Islet of Langerhans (tissue), 1 donor: ENCODE results near the gene TMEM127.
"Not testable (repeated sequence)": the region's sequence is repeated elsewhere in the genome, so short reads cannot be mapped to it uniquely, and the experiment has no call there.

ENCODE experiments used
- FAIRE-seq: peaks from one replicate; lab custom pipeline; 2011; peaks lifted over from hg19 to GRCh38; lab: Jason Lieb, UNC

TMEM127 gene, protein sequence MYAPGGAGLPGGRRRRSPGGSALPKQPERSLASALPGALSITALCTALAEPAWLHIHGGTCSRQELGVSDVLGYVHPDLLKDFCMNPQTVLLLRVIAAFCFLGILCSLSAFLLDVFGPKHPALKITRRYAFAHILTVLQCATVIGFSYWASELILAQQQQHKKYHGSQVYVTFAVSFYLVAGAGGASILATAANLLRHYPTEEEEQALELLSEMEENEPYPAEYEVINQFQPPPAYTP

GRCh38 chr2:96265840-96266679 lies at the start of gene TMEM127, which contains the start of gene CIAO1:
TSS of gene TMEM127 (minus strand) at chr2:96265997. CDS start at chr2:96265381, 616 bp downstream.
TSS of gene CIAO1 (plus strand) at chr2:96266225. CDS start at chr2:96266351, 126 bp downstream.
- no peak for FAIRE-seq

GRCh38 chr2:96315005-96315399 lies 49.2 kb upstream of the TMEM127 start:
- FAIRE-seq: no peak

DNA sequence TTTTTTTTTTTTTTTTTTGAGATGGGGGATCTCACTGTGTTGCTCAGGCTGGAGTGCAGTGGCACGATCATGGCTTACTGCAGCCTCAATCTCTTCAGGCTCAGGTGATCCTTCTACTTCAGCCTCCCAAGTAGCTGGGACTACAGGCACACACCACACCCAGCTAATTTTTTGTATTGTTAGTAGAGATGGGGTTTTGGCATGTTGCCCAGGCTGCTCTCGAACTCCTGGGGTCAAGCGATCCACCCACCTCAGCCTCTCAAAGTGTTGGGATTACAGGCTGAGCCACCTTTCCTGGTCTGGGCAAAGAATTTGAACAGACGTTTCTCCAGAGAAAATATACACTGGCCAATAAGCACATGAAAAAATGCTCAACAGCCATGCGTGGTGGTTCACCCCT lies 42.5 kb upstream of the TMEM127 start:
- no peak for FAIRE-seq

GRCh38 chr2:96306370-96306769 lies 40.6 kb upstream of the TMEM127 start:
- FAIRE-seq: no peak

GRCh38 chr2:96305979-96306308 lies 40.1 kb upstream of the TMEM127 start:
- no peak for FAIRE-seq

DNA sequence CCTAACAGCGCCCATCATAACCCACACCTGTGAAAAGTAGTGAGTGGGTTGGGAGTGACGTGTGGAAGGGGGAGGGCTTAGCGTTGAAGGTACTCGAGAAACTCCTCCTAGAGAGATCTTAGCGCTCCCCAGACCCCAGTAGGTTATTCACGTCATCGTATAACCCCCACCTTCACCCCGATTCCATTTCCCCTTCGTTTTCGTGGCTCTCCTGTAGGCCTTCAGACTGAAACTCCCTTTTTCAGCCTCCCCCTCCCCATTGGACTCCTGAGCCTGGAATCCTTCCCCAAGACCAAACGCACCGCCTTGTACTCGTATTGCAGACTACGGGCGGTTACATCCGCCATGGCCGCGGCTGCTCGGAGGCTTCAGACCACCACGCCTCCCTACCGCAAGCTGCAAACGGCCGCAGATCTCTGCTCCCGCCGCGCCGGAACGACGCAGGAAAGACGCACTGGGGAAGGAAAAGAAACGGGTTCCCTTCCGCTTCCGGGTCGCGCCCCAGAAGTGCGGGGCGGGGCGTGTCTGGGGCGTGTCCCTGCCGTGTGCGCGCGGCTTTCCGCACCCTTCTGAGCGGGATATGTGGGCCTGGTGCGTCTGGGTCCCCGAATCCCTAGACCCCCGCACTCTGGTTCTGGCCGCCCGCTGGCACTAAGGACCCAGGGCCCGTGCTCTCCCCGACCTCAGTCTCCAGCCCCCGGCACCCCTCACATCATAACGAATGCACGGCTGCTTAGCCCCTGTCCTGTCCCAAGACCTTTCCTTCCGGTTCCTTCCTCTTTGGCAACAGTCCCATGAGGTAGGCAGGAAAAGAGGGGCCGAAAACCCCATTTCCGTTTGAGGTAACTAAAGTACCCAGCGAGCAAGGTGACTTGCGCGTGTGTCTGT lies 39.5 kb upstream of the TMEM127 start, which contains the start of gene SNRNP200:
Gene SNRNP200, minus strand, starts transcription at position 456 of the 888 bp plus-strand sequence. Its CDS starts 109 bp downstream, at position 347.
- FAIRE-seq: no peak

DNA sequence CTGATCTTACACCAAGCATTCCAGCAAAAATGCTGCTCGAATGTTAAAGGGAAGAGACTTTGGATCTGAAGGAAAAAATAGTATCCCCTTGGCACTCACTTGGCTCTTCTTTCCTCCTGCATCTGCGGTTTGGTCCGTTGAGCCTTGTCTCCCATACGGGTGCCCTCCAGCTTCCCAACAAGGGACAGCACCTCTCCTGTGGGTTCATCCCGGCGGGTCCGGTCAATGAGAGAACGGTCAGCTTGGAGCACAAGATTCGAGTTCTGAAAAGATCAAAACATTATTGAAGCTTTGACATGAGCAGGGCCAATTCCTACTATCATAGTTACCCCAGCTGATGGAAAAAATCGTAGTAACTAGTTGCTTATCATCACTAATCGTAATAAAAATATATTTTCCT lies 38.8 kb upstream of the TMEM127 start:
- FAIRE-seq: no peak

DNA sequence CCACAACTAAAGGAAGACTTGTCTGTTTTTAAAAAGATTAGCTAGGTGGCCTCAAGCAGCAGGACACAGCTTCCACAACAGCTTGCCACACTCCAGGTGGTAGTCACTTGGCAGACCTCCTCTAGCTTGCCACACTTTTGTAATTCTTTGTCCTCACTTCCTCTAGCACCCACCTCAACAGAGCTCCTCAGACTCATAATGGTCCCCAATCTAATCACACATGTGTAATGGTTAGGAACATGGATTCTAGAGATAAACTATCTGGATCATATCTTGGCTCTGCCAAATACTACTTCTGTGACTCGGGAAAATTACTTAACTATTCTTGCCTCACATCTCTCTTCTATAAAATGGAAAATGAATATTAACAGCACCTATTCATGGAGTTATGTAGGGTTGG lies 36.1 kb upstream of the TMEM127 start:
- FAIRE-seq: no peak

- FAIRE-seq: no peak
These were observed 31.1 kb upstream of the TMEM127 start for GRCh38 chr2:96296925-96297324.

DNA sequence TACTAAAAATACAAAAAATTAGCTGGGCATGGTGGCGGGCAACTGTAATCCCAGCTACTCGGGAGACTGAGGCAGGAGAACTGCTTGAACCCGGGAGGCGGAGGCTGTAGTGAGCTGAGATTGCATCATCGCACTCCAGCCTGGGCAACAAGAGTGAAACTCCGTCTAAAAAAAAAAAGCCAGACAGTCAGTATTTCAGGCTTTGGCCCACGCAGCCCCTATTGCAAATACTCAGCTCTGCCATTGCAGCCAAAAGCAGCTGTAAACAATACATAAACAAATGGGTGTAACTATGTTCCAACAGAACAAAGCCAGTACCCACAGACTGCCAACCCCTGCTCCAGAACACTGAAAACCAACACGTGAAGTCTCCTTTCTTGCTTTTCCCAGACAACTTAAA lies 28.5 kb upstream of the TMEM127 start:
- not testable (repeated sequence) for FAIRE-seq

GRCh38 chr2:96291751-96292150 lies 26.0 kb upstream of the TMEM127 start:
- no peak for FAIRE-seq

DNA sequence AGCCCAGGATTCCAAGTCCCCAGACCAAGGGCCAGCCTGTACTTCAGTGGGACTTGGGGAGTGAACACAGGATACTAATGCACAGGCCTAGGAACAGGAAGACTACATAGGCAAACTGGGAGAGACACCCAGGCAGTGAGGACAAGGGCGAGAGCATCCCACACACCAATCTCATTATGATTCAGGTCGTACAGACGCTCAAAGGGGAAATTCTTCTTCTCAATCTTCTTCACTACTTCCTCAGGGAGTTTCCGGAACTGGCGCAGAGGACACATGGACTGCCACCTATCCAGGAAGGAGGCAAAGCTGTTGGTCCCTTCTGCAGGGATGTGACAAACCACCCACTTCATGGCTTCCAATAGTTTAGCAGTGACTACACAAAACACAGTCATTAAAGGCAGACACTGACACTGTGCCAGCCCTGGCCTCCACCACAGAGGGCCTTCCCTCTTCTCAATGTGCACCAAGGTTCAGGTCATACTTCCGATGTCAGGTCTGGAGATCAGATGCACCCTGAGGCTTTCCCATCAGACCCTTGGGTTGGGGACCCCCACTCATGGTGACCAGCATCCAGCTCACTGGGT lies 21.6 kb upstream of the TMEM127 start:
- no peak for FAIRE-seq

DNA sequence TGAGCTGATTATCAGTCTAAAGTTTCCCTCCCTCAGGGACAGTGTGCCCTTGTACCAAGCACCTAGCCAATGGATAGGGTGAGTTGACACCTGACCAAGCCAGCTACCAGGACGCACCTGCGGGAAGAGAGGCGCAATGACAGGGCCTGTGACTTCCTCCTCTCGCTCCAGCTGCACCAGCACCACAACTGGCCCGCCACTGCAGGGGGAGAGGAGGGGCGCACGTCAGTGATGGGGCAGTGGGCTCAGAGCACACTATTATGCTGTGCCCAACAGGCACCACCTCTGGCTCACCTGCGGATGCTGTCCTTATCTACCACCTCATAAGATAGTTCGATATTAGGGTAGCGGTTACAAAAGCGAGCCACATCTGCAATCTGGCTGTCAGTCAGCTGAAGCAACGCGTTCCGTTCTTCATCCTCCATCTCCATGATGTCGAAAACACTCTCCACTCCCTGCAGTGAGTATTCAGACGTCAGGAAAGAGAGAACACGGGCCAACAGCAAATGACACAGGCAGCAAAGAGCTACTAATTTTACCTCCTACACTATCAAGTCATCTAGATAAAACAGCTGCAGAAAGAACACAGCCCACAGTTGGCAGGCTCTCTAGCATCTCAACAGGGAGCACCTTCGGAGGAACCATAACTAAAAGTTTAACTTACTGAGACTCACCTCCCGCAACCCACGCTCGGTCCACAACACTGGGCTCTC lies 11.1 kb upstream of the TMEM127 start:
- no peak for FAIRE-seq

- FAIRE-seq: no peak
These were observed 8.7 kb upstream of the TMEM127 start for GRCh38 chr2:96274355-96275056.

DNA sequence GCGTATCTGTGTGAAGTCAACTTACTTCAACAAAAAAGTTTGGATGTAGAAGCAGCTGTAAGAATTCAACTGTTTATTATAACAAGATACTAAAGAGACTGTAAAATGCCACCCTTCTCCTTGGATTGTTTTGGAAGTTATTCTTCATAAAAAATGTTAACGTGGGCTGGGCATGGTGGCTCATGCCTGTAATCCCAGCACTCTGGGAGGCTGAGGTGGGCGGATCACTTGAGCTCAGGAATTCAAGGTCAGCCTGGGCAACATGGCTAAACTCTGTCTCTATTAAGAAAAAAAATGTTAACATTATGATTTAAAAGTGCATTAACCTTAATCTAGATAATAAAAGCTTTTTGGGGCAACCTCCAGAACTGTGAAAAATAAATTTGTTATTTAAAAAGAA lies 8.0 kb upstream of the TMEM127 start:
- FAIRE-seq: no peak

GRCh38 chr2:96271995-96272394 lies 6.2 kb upstream of the TMEM127 start:
- FAIRE-seq: no peak

DNA sequence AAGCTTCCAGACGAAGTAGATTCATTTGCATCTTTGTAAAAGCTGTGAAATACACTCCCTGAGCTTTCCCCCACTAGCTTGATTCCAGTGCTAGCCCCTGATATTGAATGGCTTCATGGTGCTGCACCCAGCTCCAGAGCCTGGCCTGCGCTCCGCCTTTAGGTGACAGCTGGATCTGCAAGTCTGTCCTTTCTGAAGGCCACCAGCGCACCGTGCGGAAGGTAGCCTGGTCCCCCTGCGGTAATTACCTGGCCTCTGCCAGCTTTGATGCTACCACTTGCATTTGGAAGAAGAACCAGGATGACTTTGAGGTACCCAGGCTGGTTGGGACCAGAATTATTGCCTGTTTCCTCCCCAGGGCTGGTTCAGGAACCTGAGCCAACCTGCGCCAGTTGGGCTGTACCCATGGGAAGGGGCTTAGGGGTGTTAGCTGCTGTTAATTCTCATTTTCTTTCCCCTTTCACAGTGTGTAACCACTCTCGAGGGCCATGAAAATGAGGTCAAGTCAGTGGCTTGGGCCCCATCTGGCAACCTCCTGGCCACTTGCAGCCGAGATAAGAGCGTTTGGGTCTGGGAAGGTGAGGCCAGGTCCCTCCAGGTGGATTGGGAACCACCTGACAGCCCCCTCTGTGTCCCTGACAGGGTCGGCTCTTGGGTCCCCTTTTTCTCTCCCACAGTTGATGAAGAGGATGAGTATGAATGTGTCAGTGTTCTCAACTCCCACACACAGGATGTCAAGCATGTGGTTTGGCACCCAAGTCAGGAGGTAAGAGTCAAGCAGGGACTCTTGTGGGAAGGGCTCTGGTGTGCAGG lies 1.6 kb upstream of the TMEM127 start:
- FAIRE-seq: no peak

DNA sequence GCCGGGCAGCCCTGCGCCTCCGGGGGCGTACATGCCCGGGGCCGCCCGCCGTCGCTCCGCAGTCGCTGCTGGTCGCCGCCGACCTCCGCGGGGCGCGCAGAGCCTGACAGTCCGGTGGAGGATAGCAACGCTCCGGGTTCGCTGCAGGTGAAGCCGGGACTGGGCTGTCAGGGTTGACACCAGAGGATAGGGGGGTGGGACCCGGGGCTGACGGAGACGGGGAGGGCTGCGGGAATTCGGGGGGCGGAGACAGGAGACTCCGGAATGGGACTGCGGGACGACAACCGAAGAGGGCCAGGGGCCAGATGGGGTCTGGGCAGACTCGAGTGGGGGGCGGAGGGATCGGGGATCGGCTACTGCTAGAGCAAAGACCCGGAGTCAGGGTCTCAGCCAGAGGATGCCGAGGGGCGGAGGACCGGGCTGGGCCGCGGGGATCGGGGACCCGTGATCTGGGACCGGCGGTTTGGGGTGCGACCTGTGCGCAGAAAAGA lies 403 bp downstream of the TMEM127 start:
- FAIRE-seq: no peak

DNA sequence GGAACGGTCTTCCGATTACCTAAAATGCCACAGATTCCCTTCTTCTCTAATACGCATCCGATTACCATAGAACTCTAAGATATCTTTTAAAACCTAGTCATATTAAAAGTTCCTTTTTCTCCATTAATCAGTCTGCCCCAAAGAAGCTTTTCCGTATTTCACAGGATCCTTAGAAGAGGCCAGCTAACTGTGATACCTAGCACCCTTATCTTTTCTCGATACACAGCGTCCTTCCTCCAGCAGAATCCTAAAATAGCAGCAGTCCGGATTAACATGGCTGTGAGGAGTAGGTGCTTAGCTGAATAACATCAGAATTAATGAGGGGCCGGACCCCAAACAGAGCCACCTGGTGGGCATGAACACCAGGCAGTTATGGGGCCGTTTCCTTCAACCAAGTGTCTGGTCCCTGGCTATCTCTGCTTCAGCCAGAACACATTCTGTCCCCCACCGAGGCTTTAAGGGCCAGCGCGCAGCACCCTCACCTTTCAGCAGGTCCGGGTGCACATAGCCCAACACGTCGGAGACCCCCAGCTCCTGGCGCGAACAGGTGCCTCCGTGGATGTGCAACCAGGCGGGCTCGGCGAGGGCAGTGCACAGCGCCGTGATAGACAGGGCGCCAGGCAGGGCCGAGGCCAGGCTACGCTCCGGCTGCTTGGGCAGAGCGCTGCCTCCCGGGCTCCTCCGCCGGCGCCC lies 995 bp downstream of the TMEM127 start:
- FAIRE-seq: no peak
